Muscle of arm (tissue), 12 donors: Measurements from ENCODE around the gene SUPT4H1. TPM values are rescaled to one million over a fixed set of nuclear protein-coding genes. Genes with fewer than 3 reads are reported as not detected.

ENCODE experiments used
- DNase-seq: peaks from one replicate; pipeline ENCODE4 v3.0.0-alpha.2; 2013
- polyA plus RNA-seq, 12 donors: library from polyadenylated mRNA; unstranded; fragments of 120-200 nt; gene quantifications; one replicate each; pipeline ENCODE4 v1.2.1, GENCODE V29; 2013; ENCODE audit not compliant: insufficient read length in 12 of 12

SUPT4H1 gene
- polyA plus RNA-seq, 12 donors = 70.2 to 104 (median 87.3) TPM; not detected in 1

DNA sequence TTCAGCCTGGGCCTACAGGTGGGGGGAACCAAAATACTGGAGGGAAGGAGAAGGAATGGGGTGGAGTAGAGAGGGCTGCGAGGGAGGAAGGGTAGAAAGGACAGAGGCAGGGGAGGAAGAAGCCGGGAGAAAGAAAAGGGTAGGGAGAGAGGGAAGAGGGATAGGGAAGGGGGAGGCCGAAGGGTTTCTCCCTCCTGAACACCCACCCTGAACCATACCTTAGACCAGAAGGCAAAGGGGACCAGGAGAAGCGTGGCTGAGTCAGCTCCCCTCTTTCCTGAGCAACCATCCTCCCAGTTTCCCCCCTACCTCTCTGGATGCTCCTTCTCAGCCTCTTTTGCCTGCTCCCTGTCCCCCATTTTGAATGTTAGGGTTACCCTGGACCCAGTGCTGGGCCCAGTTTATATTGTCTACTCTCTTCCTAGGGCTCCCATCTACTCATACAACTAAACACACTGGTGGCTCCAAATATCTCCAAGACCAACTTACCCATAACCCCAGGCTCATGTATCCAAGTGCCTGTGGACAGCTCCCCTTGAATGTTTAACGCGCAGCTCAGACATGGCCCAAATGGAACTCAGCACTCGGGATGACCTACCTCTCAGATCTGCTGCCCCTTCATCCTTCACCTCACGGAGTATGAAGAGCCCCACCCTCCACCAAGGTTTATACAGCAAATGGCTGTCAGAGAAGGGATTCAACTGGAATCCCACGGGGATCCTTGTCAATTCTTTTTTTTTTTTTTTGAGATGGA, 31.3 kb downstream of the SUPT4H1 start:
- DNase-seq = no peak

DNA sequence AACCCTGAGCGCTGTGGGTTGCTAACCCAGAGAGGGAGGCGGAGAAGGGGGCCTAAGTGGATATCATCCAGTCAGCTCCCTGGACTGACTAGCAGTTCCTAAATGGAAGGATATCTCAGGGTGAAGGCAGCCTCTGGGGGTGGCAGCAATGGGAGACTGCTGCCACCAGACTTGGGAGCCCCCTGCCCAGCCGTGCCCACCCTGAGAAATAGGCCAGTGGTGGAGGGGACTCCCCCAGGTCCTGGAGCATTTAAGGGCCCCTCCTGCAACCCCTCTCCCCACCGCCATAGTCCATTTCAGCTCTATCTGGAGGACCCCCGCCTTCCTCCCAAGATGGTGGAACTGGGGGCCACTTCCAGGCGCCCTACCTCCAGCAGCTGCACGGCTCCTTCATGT, 31.8 kb downstream of the SUPT4H1 start:
- DNase-seq = no peak

DNA sequence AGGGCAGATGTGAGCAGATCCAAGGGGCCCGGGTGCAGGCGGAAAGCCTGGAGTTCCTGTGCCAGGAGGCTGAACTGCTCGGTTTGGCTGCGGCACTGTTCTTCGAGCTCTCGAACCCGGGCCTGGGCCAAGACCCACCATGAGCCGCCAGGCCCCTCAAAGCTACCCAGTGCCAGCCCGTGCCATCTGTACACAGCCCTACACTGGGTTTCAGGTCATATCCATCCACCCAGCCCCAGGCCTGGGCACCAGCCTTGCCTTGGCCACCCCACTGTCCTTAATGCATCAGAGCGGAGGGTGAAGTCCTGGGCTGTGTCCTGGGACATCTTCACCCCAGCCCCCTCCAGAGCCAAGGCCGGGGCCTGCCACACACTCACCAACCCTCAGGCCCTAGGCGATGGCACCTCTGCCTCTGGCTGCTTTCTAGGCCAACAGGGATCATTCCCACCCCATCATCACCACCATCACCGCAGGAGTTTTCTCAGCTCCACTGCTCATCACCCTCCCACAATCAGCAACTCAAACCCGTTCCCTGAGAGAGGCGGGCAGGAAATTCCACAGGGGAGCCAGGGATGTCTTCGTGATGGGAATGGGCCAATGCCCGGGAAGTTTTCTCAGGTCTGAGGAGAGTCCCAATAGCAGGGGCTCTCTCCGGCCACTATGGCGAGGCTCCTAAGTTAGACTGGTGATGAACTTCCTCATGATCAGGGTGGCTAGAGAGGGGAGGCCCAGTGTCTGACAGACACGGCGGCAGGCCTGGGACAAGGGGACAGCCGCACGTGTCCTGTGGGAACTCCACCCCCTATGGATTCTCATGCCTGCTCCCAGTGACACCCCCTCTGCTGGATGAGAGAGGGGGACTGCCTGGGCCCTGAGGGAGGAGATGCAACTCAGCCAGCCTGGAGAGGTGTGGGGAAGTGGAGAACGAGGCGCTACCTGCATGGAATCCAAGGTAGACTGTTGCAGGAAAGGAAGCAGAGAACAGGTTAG, 32.5 kb downstream of the SUPT4H1 start:
- DNase-seq = no peak

DNA sequence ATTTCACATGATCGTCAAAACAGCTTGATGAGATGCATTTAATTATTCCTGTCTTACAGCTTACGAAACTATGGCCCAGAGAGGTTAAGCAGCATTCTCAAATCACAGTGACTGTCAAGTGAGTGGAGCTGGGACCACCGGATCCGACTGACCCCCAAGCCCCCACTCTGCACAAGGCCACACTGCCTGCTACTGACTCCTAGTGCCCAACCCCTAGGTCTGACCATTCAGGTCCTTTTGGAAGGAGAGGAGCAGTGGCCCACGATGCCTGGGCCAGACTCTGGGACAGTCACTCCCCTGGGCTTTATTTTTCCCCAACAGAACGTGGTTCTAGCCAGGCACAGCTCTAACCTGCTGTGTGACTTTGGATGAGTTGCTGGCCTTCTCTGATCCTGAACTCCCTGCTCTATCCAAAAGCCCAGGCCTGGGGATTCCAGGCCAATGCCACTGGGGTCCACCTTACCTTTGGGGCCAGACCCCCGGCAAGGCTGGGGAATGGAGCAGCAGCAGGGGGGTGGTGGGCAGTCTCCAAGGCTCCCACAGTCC, 33.3 kb downstream of the SUPT4H1 start:
- no peak for DNase-seq

DNA sequence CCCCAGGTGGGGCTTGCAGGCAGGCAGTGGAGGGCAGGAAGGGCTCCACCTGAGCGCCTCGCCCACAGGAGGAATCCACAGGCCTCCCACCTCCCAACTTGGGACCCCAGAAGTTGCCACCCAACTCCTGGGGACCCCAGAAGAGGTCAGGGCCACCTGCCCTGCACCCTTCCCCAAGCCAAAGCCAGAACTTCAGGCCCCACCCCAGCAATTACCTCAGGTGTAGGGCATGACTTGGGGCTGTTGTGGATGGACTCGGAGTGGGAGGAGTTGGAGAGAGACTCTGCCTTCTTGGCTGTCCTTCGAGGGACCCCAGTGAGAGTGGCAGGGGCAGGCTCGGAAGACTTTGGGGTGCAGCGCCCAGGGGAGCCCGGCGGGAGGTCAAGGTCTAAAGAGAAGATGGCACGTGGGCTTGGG, 33.9 kb downstream of the SUPT4H1 start:
- no peak for DNase-seq

DNA sequence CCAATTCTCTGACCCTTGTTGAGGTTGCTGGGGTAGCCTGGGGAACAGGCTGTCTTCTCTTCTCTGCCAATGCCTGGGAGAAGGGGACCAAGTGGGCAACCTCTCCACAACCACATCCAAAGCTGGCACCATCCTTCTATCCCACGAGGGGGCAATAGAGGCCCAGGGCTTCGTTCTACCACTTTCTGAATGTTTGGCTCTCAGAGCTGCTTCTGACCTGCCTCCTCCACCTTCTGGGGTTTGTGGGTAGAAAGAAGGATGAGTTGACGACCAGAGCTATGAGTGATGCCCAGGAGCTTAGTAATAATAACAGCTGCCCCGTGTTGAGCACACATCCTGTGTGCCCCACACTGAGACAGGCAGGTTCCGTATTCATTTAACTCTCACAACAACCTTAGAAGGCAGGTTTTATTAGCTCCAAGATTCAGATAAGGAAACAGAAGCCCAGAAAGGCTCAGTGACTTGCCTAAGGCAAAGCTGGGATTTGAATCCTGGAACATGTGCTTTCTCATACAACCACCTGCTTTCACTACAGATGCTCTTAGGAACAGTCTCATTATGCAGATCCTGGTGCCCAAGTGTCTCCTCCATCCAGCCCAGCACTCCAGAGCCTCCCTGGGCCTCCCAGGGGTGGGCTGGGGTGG, 34.5 kb downstream of the SUPT4H1 start:
- DNase-seq = no peak

DNA sequence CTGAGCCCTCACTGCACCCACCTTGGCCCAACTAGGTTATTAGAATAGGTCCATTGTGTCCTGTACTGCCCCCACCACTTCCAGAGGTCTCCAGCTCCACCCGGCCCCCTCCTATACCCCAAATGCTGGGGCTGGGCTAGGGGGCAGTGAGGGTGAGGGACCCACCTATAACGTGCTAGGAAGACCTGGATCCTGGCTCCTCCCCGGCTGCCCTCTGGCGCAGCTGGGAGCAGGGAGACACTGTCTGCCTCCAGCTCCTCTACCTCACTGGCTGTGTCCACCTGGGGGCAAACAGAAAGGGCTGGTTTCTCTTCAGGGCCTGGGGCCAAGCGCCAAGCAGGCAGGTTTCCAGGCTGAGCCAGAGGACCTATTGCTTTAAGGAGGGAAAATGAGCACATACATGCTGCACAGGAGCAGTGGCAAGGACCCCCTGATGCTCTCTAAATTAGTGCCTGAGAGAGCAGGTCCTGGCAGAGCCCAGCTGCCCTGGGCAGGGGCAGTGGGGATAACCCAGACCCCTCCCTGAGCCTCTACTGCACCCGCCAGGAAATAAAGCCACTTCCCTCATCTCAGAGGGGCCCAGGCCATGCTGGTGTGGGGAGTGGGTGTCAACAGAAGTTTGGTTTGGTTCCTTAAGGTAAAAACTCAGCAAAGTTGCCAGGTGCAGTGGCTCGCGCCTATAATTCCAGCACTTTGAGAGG, 35.6 kb downstream of the SUPT4H1 start:
- DNase-seq = no peak

DNA sequence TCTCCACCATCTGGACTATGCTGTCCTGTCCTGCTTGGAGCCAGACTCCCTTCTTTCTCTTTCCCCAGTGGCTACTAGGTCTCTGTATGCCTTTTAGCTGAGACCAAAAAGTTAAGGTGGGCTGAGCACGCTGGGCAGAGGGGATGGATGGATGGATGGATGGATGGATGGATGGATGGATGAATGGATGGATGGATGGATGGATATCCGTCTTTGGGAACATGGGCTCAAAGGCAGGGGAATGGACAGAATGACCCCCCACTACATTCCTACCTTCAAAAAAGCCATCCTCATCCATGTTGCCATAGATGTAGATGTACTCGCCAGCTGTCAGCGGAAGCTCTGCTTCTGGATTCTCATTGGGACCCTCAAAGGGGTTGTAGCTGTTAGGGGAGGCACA, 36.3 kb downstream of the SUPT4H1 start:
- DNase-seq = no peak

DNA sequence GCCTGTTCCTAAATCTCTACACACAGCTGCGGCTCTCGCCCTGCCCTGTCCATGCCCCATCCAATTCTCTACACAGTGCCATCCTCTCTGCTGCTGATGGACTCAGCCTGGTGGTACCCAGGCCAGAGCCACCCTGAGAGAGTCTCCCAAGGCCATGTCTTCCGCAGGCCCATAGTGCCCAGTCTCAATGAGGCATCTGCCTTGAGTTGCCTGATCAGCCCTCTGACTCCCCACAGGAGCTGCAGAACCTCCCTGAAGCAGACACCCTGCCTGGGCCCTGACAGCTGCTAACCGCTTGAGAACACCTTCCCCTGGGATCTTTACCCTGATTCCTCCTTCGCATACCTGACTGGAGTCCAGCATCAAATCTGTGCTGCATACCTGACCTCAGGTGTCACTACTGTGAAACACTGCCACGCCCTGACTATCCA, 36.7 kb downstream of the SUPT4H1 start:
- DNase-seq = no peak

DNA sequence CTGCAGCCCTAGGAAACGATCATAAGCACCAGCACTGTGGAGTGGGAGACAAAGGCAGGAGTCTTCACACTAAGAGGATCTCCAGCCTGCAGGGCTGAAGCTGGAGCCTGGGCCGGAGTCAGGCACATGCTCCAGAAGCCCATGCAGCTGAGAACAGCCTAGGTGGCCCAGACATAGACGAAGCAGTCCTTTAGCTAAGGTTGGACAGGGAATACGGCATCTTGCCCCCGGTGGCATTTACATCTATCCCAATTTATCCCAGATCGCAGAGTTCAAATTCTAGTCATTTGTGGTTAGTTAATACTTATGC, 37.3 kb downstream of the SUPT4H1 start:
- DNase-seq = no peak

DNA sequence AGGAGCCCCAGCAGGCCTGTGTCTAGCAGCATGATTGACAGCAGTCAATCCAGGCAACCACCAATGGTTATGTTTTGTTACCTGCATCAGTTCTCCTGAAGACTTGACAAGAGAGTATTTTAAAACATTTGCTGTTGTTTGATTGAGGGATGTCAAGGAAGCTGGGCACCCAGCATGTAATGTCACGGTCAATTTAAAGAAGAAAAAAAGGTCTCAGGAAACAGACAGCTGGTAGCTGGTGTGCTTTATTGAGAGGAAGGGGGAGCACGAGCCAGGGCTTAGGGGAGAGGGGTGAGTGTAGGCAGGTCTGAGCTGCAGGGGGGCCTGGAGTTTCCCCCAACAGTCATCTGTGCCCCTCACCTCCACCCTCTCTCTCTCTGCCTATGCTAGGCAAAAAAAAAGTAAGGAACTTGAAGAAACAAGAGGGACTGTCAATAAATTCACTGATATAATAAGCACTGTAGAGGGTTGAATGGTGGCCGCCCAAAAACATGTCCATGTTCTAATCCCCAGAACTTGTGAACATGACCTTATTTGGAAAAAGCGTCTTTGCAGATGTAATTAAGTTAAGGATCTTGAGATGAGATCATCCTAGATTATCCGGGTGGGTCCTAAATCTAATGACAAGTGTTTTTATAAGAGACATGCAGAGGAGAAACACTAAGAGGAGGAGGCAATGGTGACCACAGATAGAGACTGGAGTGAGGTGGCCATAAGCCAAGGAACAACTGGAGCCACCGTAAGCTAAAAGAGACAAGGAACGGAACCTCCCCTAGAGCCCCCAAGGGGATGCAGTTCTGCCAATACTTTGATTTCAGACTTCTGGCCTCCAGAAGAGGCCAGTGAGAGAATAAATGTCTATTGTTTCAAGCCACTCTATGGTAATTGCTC, 37.9 kb downstream of the SUPT4H1 start:
- no peak for DNase-seq

DNA sequence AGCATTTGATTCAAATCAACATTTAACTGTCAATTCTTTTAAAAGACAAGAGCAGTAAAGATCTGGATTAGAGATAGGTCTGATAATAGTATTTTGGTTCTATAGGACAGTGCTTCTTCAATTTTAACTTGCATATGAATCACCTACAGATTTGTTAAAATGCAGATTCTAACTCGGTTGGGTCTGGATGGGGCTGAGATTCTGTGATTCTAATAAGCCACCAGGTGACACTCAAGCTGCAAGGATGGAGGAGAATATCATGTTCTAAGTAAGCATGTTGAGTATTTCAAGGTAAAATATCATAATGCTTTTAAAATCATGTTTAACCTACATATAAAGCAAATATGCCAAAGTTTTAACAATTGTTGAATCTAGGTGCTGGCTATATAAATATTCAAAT, 39.2 kb downstream of the SUPT4H1 start:
- DNase-seq = no peak

DNA sequence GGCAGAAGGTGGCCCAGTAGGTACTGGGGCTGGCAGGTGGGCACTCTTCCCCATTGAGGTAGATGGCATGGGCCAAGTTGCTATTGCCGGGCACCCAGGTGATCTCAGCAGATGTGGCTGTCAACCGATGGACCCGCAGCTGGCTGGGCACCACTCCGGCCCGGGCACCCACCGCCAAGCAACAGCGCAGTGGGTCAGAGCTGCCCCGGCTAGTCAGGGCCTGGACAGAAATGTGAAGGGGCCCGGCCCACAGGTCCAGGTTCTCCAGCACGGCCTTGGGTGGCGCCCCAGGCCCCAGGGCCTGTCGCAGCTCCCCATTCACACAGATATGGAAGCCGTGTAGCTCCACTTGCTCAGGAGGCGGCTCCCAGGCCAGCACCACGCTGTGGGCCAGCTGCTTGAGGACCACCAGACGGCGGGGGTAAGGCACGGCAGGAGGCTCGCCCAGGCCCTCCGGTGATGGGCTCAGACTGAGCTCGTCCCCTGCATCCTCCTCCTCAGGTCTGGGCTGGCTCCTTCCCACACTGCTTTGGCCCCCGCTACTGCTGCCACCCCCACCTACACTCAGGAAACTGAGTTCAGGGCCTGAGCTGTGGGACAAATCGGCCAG, 39.9 kb downstream of the SUPT4H1 start:
- DNase-seq = no peak

DNA sequence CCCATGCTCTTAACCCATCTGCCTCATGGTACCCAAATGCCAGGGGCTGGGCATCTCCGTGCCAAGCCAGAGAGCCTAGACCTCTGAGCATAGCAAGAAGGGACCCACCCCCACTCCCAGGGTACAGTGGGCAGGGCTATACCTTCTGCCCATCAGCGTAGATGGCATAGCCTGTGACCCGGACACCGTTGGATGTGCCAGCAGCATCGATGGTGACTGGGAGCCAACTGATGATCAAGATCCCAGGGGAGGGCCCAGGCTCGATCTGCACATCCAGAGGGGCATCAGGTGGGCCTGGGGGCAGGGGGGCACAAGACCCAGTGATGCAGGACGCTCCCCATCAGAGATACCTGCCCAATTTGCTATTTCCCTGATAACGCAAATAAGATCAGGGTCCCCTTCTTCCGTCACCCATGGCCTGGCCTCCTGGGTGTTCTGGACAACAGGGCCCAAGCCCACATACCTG, 40.5 kb downstream of the SUPT4H1 start:
- DNase-seq = no peak

DNA sequence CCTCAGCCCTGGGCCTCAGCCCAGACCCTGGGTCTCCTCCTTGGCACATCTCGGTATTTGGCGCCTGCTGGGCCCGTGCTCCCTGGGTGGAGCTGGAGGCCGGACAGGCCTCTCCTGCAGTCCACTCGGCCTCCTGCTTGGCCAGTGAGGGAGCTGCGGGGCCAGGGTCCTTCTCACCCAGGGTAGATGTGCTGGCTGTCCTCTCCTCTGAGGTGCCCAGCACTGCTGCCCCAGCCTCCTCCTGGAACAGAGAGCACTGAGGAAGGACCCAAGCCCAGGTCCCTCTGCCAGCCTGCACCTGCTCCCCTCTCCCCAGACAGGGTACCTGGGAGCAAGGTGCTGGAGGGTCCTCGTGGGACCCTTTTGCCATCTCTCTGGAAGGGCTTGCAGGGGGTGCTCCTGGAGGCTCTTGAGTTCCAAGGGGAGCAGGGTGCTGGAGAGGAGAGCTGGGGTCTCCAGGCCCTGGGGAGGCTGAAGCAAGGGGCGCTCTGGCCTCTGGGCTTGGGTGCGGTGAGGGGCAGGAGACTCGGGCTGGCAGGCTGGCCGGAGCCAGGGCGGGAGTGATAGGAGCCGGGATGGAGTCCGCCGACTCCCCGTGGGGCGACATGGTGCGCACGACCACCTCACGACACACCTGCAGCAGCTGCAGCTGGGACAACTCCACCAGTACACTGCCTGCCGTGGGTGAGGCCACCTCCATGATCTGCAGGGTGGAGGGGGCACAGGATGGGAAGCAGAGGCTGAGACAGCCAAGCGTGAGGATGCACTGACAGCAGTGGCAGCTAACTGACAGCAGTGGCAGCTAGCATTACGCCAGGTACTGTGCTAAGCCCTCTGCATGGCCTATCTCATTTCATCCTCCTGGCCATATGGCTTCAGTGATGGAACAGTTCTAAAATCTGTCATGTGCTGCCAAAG, 41.2 kb downstream of the SUPT4H1 start:
- DNase-seq = no peak

DNA sequence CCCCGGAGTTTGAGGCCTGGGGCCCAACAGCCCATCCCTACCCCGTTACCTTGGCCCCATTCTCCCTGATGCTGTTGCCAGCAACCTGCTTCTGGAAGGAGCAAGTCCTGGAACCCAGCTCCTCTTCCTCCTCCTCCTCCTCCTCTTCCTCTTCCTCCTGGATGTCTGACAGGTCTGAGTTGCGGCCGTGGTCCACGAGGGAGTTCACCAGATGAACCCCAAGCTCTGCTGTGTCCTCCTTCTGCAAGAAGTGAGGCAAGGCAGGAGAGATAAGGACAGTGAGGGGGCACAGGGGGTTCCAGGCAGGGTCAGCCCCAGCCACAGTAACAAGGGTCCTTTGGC, 42.1 kb downstream of the SUPT4H1 start:
- no peak for DNase-seq

DNA sequence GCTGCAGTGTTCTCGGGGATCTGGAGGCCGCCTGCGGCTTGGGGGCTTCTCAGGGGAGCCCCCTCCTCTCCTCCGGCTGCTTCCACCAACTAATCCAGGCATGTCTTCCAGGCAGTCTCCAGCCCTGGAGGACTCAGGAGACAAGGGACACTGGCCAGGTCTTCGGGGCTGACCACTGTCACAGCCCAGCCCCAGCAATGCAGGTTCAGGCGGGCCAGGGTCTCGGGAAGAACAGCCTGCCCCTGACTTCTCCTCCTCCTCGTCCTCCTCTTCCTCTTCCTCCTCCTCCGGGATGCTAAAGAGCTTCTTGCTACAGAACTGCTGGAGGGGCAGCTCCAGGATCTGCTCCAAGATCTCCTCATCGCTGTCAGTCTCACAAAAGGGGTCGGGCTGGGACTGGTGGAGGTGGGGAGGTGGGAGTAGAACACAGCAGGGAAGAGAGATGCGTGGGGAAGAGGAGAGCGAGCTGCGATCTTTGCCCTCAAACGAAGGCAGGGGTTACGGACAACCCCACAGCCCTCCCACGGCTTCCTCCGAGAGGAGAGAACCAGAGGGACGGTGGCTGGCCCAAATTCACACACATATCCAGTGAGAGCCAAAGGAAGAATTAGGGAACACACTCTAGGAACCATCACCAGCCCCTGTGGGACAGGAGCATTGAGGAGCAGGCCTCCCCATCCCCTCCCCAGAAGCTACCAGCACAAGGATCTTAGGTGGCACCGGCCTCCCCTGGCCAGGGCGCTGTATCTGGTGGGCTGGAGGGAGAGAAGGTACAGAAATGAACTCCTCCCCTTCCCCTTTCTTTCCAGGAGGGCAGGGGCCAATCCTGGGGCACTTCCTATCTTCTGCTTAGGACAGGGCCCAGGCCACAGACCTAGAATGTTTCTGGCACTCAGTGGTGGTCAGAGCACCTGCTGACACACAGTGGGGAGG, 42.8 kb downstream of the SUPT4H1 start:
- no peak for DNase-seq
